HG02970 (cell line): ENCODE measurements around the gene RYR2.
"Not testable (repeated sequence)": the region's sequence is repeated elsewhere in the genome, so short reads cannot be mapped to it uniquely, and the experiment has no call there.

Source experiments
- ATAC-seq: cut with Tn5 transposase; IDR thresholded peaks from one replicate; pipeline ENCODE4 v1.9.1; 2021; ENCODE audit warnings: mild to moderate bottlenecking, moderate library complexity, moderate number of reproducible peaks; ENCODE audit not compliant: unreplicated experiment, low FRiP score

RYR2 gene

DNA sequence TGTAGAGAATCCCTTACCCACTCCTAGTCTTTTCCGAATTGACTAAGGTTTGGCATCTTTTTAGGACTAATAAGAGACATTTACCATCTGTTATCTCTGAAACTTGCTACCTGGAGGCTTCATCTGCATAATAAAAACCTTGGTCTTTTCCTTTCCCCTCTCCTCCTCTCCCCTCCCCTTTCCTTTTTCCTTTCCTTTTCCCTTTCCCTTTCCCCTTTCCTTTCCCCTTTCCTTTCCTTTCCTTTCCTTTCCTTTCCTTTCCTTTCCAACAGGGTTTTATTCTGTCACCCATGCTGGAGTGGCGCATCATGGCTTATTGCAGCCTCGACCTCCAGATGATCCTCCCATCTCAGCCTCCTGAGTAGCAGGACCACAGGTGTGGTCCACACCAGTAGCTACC lies 195.7 kb downstream of the RYR2 start:
- no peak for ATAC-seq

DNA sequence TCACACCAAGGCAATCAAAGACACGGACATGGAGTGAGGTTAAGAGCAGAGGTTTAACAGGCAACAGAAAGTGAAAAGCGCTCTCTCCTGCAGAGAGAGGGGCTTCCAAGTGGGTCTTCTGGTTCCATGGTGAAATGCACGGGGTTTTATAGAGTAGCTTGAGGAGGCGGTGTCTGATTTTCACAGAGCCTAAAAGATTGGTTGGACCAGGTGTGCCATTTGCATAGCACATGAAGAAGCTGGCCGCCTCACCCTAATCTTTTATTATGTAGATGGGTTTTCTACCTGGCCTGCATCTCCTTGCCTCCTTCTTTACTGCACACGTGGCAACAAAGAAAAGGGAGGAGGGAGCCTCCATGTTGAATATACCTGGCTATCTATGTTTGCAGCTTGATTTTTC lies 197.3 kb downstream of the RYR2 start:
- no peak for ATAC-seq

GRCh38 chr1:237241038-237241437 lies 199.1 kb downstream of the RYR2 start:
- no peak for ATAC-seq

GRCh38 chr1:237244778-237245177 lies 202.8 kb downstream of the RYR2 start:
- ATAC-seq = no peak

DNA sequence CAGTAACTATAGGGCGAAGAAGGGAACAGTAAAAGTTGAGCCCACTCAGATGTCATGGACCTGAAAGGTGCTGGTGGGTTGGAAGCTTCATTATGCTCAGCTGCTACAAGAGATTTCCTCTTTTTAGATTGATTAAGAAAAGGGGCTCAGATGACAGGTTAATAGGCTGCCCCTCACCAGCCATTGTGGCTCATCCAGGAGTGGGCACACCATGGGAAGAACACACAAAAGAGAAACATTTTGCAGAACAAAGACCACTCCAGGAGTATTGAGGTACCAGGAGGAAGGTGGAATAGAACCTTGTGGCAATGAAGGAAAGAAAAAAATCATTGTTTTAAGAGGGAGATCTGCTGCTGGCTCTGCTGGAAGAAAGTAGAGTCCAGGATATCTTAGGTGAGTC lies 205.5 kb downstream of the RYR2 start:
- no peak for ATAC-seq

GRCh38 chr1:237249120-237249519 lies 207.1 kb downstream of the RYR2 start:
- ATAC-seq = no peak

- ATAC-seq = no peak
Observed at GRCh38 chr1:237250055-237250454, 208.1 kb downstream of the RYR2 start.

DNA sequence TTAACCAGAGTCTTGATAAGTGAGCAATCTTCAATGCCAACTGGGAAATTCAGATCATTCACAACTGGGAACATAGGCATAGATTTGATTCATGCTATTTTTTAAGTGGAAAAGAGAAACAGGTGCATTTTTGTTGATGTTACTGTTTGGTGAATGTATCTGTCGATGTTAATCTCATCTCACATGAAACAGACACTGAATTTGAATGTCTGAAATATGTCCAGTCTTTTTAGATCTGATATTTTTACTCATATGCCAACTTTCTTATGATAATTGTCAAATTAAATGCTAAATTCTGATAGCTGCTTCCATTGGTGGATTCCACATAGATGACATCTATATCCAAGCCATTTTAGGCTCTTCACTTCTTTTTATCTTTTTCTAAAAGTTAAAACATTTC lies 213.1 kb downstream of the RYR2 start:
- ATAC-seq = no peak

DNA sequence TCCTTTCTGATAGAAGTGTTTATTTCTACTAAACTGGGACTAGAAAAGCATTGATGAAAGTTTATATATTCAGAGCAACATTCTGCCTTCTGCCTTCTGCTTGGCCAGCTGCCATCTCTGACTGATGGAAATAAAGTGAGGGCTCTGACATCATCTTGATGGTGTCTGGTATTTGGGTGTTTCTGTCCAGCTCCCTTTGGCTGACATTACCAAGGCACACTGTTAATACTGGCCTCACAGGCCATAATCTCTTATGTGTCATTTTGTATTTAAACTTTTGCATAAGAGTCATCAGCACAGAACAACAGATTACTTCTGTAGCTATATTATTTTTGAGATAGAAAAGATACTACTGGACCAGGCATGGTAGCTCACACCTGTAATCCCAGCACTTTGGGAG lies 216.9 kb downstream of the RYR2 start:
- ATAC-seq = no peak

DNA sequence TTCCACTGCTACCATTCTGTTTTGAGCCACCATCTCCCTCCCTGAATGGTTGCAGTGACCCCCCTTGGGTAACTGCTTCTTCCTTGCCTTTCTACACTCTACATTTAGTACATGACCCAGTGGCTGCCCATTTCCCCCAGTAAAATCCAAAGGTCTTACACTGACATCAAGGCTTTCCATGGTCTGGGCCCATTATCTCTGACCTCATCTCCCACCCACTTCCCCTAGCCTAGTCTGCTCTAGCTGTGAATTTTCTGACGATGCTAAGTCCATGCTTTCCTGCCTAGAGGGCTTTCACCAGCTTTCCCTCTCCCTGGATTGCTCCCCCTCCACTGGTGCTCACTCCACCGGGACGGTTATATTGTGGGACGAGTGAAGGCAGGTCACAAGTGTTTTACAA lies 219.2 kb downstream of the RYR2 start:
- ATAC-seq = no peak

GRCh38 chr1:237267743-237268142 lies 225.8 kb downstream of the RYR2 start:
- no peak for ATAC-seq

- ATAC-seq = no peak
Observed at GRCh38 chr1:237269938-237270337, 228.0 kb downstream of the RYR2 start.

DNA sequence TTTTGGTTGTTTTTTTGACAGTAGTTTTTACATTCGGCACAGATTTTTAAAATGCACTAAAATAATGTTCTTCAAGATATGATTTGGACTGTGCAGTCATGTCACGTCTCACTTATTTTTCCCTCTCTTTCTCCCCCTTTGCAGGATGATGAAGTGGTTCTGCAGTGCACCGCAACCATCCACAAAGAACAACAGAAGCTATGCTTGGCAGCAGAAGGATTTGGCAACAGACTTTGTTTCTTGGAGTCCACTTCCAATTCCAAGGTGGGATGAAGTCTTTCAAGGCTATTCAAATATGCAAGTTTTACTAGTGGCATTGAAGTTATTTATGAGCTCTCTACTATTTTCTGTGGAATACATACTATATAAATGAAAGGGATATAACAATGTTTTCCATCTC lies 228.4 kb downstream of the RYR2 start:
- no peak for ATAC-seq

DNA sequence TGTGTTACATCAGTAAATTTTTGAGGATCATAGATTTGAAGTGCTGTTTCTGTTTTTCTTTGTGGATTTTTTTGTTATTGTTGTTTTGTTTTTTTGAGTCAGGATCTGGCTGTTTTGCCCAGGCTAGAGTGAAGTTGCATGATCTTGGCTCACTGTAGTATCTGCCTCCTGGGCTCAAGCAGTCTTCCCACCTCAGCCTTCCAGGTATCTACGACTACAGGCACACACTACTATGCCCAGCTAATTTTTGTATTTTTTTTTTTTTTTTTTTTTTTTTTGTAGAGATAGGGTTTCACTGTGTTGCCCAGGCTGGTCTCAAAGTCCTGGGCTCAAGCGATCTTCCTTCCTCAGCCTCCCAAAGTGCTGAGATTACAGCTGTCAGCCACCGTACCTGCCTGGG lies 236.0 kb downstream of the RYR2 start:
- ATAC-seq = not testable (repeated sequence)

DNA sequence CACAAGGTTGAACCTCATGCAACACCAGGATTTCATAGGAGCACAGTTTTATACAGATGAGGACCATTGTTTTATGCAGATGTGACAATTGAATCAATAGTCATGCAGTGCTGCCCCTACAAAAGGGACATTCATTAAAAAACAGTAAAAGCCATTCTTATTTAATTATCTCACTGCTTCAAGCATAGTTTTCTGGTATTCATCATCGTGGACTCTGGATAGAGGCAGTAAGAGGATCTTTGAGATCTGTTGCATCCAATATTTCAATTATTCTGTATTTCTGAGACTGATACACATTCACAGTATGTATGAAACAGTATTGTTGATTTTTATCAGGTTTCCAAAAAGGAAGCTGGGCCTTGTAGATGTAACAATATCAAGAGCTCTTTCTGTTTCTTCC lies 237.6 kb downstream of the RYR2 start:
- no peak for ATAC-seq

DNA sequence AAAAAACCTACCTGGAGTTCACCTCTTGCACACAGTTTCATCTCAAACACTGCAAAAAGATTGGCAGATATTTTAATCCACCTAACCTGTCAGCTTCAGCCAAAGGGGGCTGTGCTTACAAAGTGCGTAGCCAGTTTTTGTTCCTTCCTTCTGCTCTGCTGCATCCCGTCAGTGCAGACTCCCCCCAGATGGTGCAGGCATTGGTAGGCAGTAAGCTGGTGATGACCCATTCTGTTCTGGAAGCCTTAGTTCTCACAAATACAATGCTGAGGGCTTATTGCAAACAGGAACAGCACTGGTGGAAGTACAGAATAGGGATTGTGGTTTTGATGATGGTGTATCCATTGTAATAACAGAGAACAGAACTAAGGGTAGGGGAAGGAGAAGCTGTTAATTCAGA lies 239.5 kb downstream of the RYR2 start:
- ATAC-seq = no peak

GRCh38 chr1:237282208-237282783 lies 240.3 kb downstream of the RYR2 start:
- no peak for ATAC-seq

GRCh38 chr1:237287876-237288521 lies 246.0 kb downstream of the RYR2 start:
- no peak for ATAC-seq

DNA sequence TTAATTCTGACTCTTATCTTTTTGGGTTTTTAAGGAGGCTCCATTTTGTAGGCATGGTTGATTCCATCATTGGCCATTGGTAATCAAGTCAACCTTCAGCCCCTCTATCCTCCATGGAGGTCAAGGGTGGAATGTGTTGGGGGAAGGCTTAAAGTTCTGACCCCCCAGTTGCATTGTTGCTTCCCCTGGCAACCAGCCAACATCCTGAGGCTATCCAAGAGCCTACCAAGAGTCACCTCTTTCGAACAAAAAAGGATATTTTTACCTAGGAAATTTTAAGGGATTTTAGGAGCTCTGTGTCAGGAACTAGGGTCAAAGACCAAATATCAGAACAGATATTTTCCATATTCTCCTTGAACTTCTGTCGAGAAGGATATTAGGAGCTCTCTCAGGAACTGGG lies 251.8 kb downstream of the RYR2 start:
- no peak for ATAC-seq

GRCh38 chr1:237296861-237297260 lies 254.9 kb downstream of the RYR2 start:
- no peak for ATAC-seq

GRCh38 chr1:237300642-237301041 lies 258.7 kb downstream of the RYR2 start:
- no peak for ATAC-seq

DNA sequence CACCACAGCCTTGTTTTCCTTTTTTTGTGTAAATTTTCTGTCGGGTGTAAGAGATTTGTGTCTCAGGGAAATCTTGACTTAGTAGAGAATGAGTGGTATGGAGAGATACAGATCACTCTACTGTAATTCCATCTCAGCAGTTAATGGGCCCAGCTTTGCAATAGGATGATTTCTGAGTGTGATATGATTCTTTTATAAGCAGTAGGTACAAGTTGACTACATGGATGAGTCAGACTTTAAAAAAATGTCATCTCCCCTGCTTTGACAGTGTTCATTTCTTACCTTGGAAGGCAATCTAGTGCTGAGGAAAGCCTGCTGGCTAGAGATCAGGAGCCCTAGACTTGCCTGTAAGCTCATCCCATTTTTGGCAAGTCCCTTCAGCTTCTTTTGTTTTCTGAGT lies 261.9 kb downstream of the RYR2 start:
- ATAC-seq = no peak

DNA sequence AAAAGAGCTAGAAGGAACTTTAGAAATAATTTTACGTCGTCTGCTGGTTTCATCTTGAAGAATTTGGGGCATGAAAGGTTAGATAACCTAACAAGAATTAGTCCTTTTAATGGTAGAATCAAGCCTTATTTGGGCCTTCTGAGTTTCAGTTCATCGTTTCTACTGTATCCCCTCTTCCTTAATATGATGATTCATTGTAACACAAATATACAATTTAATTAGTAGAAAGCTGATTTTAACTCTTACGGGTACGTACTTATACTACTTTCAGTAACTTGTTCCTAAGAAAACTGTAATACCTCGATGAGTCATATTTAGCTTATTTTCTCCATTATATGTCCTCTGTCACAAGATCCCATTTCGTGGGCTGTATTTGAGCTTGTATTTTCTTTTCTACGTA lies 264.7 kb downstream of the RYR2 start:
- ATAC-seq = no peak
